GM19035 (cell line): Measurements from ENCODE around the gene C1orf21.
"Not testable (repeated sequence)": the region's sequence is repeated elsewhere in the genome, so short reads cannot be mapped to it uniquely, and the experiment has no call there.

Experiments
- ATAC-seq: cut with Tn5 transposase; IDR thresholded peaks from one replicate; pipeline ENCODE4 v1.9.1; 2021; ENCODE audit not compliant: unreplicated experiment

C1orf21 gene

GRCh38 chr1:184386312-184387068 is at the start of gene C1orf21:
Gene C1orf21, plus strand, starts transcription at chr1:184387029. Its CDS starts 90,481 bp downstream, at chr1:184477510.
- peak; percentile 88 for ATAC-seq

DNA sequence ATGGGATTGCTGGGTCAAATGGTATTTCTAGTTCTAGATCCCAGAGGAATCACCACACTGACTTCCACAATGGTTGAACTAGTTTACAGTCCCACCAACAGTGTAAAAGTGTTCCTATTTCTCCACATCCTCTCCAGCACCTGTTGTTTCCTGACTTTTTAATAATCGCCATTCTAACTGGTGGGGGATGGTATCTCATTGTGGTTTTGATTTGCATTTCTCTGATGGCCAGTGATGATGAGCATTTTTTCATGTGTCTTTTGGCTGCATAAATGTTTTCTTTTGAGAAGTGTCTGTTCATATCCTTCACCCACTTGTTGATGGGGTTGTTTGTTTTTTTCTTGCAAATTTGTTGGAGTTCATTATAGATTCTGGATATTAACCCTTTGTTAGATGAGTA is 49.0 kb upstream of the C1orf21 start:
- ATAC-seq, result not testable (repeated sequence)

- no peak for ATAC-seq
Observed at GRCh38 chr1:184340984-184341383, 45.8 kb upstream of the C1orf21 start.

- ATAC-seq, result no peak
Observed at GRCh38 chr1:184350573-184350972, 36.3 kb upstream of the C1orf21 start.

GRCh38 chr1:184351416-184351975 is 35.3 kb upstream of the C1orf21 start:
- no peak for ATAC-seq

DNA sequence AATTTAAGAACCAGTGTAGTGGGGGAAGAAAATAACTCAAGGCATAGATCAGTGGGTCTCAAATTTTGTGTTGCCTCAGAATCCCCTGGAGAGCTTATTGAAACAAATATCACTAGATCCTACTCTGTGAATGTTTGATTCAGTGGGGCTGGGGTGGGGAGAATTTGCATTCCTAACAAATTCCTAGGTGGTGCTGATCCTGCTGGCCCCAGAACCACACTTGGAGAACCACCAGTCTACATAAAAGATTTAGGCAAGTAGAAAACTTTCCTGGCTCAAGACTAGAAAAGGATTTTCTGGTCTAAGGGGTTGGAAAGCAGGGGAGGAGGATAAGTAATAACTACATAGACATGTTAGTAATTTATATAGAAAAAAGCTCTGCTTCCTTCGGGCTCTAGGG is 34.1 kb upstream of the C1orf21 start:
- no peak for ATAC-seq

- no peak for ATAC-seq
Observed at GRCh38 chr1:184354719-184355118, 32.1 kb upstream of the C1orf21 start.

GRCh38 chr1:184356891-184357290 is 29.9 kb upstream of the C1orf21 start:
- no peak for ATAC-seq

GRCh38 chr1:184358256-184358655 is 28.6 kb upstream of the C1orf21 start:
- ATAC-seq, result no peak

- no peak for ATAC-seq
Observed at GRCh38 chr1:184359909-184360308, 26.9 kb upstream of the C1orf21 start.

DNA sequence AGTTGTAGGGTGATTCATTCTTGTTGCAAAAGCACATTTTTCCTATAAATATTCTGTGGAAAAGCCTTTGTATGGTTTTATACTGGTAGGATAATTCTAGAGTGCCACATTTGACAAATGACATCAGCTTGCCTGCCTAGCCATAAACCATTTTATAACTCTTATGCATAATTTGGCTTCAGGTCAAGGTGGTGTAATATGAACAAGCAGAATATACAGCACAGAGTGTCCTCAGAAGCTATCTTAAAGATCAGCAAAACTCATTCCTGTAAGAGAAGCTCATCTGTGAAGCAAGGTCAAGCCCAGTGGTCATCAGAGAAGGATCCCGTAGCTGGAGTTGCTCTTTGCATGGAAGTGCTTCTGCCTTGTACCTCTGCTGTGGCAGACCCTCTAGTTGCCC is 24.0 kb upstream of the C1orf21 start:
- no peak for ATAC-seq

DNA sequence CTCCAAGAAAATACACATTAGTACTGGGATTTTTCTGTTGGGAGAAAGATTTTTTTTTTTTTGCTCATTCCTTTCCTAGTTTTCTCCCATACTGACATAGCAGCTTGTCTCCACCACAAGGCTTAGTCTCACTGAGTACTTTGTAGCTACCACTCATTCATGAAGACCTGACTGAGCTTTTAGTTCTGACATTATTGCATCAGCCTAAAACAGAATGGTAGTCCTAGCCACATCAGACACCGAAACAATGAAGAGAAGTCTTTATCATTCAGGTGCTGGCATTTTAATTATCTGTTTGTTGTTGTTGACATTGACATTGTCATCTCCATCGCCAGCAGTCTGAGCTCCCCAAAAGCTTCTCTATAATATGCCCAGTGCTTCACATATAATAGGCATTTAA is 21.1 kb upstream of the C1orf21 start:
- ATAC-seq, result no peak

- ATAC-seq, result no peak
Observed at GRCh38 chr1:184366997-184367396, 19.8 kb upstream of the C1orf21 start.

- no peak for ATAC-seq
Observed at GRCh38 chr1:184367427-184368038, 19.3 kb upstream of the C1orf21 start.

- ATAC-seq, result no peak
Observed at GRCh38 chr1:184368354-184368753, 18.5 kb upstream of the C1orf21 start.

DNA sequence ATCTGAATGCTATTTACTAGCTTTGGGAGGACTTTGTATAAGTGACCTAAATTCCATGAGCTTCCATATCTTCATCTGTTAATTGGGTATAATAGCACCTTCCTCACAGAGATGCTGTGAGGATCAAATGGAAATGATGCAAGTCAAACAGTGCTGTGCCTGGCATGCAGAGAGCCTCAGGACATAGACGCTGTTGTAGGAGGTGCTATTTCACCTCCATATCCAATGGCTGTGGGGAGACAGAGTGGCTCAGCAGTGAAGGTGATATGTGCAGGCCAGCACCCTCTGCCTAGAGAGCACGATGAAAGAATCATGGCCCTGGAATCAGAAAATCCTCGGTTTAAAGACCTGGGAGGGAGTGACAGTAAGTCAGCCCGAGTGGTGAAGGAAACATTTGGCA is 16.0 kb upstream of the C1orf21 start:
- ATAC-seq, result no peak

- ATAC-seq, result no peak
Observed at GRCh38 chr1:184373155-184373554, 13.7 kb upstream of the C1orf21 start.

DNA sequence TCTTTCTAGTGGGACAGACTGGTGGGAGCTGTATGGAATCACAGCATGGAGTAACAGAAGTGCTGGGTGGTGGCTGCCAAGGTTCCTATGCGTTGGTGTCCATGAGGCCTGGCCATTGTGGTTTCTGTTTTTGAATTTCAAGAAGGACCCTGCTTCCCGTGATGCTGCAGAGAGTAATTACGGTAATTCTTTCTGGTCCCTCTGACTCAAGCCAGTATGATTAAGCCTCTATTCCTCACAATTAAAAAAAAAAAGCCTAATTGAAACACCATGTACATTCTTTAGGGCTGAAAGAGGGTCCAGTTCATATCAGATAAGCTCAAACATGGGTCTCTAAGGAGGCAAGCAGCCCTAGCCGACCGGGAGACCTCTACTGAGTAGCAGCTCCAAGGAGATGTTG is 10.5 kb upstream of the C1orf21 start:
- ATAC-seq, result no peak

GRCh38 chr1:184379111-184379752 is 7.6 kb upstream of the C1orf21 start:
- no peak for ATAC-seq

DNA sequence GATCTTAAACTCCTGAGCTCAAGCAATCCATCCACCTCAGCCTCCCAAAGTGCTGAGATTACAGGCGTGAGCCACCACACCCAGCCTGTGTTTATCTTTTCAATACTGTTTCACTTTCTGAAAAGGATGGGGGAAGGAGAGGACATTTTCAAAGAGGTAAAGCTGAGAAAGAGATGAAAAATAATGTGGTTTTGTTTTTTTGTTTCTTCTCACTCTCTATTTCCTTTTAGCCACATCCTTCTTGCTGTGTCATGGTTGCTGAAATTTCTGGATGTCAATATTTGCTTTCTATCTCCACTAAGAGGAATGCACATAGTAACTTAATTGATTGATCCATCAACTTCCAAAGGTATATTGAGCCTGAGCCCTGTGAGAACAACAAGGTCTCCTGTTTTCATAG is 6.4 kb upstream of the C1orf21 start:
- ATAC-seq, result no peak

DNA sequence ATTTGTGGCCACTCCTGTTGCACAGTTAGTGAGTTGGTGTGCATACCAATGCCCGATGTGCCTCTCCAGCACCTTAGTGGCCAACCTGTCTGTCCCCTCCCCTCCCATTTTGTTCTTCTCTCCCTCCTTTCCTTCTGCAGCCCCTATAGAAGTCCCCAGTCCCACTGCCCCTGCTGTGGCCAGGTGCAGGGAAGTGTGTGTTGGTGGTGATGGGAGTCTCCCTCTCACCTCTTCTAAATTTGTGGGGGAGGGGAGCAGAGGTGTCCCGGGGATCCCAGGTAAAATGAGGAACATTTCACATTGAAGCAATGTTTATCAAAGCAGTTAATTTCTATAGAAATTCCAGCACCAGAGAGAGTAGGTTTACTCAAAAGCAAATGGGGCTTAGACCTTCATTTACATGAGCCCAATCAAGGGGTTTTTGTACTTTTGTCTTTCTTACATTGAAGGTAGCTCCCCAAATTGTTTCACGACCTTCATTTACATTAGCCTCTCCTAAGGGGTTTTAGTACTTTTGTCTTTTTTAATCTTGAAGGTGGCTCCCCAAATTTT is 3.0 kb upstream of the C1orf21 start:
- no peak for ATAC-seq
